GM23248 (cell line): ENCODE results near the gene PRDM7.

ENCODE experiments used
- EZH2 ChIP-seq: fragments of 200-600 bp; sonication (generic); IDR thresholded peaks from 2 replicates; pipeline ENCODE4 v1.6.1; 2018; ENCODE audit warnings: antibody characterized with exemption, mild to moderate bottlenecking; ENCODE audit not compliant: insufficient read depth, poor library complexity, severe bottlenecking
- EZH2phosphoT487 ChIP-seq: fragments of 200-600 bp; sonication (generic); IDR thresholded peaks from 2 replicates; pipeline ENCODE4 v1.6.1; 2018; ENCODE audit warnings: antibody characterized with exemption, moderate library complexity, mild to moderate bottlenecking, low read depth; ENCODE audit not compliant: insufficient read depth

DNA sequence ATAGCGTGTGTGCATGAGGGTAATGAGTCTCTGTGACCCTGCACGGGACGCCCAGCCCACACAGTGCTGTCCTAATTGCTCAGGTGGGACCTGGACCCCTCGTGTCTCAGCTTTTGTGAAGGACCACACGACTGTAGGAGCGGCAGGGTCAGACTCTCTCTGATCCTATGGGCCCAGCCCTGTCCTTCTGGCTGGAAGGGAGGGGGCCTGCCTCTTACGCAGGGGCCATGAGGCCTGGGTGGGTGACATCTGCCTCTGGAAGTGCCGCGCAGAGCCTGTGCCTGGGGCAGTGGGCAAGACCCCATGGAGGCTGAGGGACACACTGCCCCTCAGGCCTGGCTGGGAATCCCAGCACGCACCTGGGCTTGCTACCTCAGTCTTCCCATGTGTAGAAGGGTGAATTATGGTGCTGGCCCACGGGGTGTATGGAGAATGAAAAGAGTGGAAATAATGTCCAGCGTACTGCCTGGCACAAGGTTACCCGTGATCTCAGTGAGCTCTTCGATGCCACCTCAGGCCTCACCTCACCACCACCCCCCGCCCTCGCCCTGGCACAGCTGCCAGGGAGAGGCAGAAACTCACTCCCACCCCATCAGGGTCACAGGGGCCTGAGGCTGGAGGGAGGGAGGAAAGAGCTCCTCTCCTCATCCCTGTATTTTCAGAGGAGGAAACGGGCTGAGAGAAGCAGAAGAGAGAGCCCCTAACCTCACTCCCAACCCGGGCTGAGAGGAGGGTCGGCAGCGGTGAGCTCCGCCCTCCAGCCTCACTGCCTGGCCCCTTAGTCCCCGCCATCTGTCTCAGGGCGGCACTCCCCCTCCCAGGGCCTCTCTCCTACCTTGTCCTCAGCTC is 30.8 kb downstream of the PRDM7 start:
- no peak for TF ChIP-seq EZH2
- no peak for TF ChIP-seq EZH2phosphoT487
